ENCODE results near the gene SCUBE2. TPM values are rescaled to one million over a fixed set of nuclear protein-coding genes. Genes with fewer than 3 reads are reported as not detected.
"Not testable (repeated sequence)": the region's sequence is repeated elsewhere in the genome, so short reads cannot be mapped to it uniquely, and the experiment has no call there.

Gene SCUBE2
- total RNA-seq, 2 donors from 2014 or later, result 0.66 TPM; not detected in 1

DNA sequence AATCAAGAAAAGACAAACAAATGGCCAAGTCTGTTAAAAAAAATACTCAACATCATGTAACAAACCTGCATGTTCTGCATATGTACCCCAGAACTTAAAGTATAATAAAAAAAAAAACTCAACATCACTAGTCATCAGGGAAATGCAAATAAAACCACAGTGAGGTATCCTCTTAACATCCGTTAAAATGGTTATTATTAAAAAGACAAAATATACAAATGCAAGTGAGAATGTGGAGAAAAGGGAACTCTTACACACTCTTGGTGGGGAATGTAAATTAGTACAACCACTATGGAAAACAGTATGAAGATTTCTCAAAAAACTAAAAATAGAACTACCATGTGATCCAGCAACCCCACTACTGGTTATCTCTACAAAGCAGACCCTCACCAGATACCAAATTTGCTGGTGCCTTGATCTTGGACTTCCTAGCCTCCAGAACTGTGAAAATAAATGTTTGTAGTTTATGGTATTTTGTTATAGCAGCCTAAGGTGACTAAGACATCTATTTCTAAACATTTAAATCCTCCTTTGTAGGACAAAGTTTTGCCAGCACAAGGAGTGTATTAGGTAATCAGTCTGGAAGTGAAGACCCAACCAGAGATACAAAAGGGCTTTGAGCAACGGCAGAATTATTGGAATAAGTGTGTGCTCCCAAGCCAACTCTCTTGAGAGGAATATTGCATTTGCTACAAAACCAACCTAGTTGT is 32.4 kb upstream of the SCUBE2 start:
- Mint-ChIP-seq H3K4me3 (no peak overlapping the region), H3K36me3 (ENCODE audit: low read depth) (no peaks in the 10 kb centered on the region), H3K4me1 (peaks cover 9% of the 10 kb centered on the region), H3K27ac (no peak overlapping the region), H3K9me3 (no peaks in the 10 kb centered on the region), H3K27me3 (peaks cover 3% of the 10 kb centered on the region)
- ATAC-seq (replicated peaks), result no peak

DNA sequence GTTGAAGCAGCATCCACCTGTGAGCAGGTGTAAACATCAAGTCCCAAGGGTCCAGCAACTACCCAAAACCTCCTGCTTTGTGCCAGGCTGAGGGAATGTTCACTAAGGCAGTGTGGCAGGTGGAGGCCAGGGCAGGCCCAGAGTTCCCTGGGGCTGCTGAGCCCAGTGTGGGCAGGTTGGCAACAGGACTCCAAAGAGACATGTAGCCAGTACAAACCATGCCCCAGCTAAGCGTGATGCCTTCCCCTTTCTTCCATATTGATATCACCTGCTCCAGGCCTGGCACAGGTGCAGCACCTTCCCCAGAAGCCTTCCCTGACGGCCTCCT is 30.0 kb upstream of the SCUBE2 start:
- Mint-ChIP-seq H3K27ac (no peak overlapping the region), H3K4me3 (no peak overlapping the region), H3K27me3 (peaks cover 3% of the 10 kb centered on the region)

DNA sequence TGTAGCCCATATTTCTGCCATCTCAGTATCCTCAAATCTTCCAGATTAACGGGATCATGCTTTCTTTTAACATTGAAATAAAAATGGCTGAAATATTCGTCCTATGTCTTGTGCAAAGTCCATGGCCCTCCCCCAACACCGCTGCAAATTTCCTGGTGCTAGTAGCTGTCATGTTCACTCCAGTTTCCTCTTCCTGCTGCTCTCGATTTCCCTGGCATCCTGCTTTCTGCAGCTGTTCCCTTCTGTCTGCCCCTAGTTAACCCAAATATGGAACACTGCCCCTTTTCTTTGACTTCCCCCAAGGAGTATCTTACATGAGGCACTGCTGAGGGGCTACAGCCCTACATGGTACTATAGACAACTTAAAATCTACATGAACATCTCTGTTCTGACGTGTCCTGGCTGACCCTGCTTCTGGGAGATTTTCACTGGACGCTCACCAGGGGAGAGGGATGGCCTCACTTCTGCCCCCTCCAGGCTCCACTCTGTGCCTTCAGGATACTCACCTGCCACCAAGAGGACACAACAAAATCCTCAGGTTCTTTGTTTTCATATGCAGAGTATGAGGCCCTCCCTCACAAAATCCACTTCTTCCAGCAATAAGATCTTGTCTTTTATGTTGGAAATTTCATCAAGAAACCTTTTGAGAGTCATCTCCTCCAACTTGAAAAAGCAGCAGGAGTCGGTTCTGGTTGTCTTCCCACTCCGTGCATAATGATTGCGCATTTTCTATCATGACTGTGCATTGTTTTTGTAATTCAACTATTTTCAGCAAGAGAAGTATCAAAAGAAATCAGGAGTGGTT is 29.5 kb upstream of the SCUBE2 start:
- peaks cover 5% of the 10 kb centered on the region for H3K27me3 Mint-ChIP-seq
- no peak for ATAC-seq (replicated peaks)

More for the DNA sequence above, 30.0 kb upstream of the SCUBE2 start:
- peaks cover 3% of the 10 kb centered on the region for H3K4me1 Mint-ChIP-seq
- H3K9me3 Mint-ChIP-seq, result no peaks in the 10 kb centered on the region
- ATAC-seq (replicated peaks), result no peak
- H3K36me3 Mint-ChIP-seq (ENCODE audit: low read depth), result no peaks in the 10 kb centered on the region

DNA sequence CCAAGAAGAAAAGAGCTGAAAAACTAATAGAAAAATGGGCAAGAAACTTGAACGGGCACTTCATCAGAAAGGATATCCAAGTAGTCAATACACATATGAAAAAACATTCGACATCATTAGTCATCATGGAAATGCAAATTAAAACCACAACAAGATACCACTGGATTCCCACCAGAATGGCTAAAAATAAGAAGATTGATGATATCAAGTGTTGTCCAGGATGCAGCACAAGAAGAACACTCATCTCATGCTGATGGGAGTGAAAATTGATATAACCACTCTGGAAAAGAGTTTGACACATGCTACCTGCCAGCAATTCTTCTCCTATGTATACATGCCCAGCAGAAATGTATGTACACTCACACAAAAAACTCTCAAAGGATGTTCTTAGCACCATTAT is 26.9 kb upstream of the SCUBE2 start:
- Mint-ChIP-seq H3K4me1 (no peaks in the 10 kb centered on the region), H3K36me3 (ENCODE audit: low read depth) (no peaks in the 10 kb centered on the region), H3K27me3 (peaks cover 5% of the 10 kb centered on the region), H3K4me3 (no peak overlapping the region), H3K9me3 (no peaks in the 10 kb centered on the region), H3K27ac (no peak overlapping the region)
- ATAC-seq (replicated peaks), result peak; percentile 62

More for the DNA sequence above, 29.5 kb upstream of the SCUBE2 start:
- Mint-ChIP-seq H3K27ac (no peak overlapping the region), H3K4me3 (no peak overlapping the region), H3K36me3 (ENCODE audit: low read depth) (no peaks in the 10 kb centered on the region), H3K9me3 (no peaks in the 10 kb centered on the region), H3K4me1 (no peaks in the 10 kb centered on the region)

DNA sequence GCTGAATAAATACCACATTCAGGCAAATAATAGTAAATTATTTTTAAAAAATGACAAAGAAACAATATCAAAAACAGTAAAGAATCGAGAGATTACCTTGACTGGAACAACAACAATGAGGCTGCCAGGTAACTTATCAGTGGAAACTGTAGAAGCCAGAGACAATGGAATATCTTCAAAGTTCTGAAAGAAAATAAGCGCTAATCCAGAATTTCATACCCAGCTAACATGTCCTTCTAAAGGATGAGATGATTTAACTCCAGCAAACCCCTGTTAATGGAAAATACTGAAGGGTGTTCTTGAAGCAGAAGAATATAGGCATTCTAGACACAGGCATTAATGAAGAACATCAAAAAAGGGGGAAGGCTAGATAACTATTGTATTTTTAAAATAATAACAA is 20.7 kb upstream of the SCUBE2 start:
- H3K9me3 Mint-ChIP-seq, result peaks cover 10% of the 10 kb centered on the region
- no peaks in the 10 kb centered on the region for H3K36me3 Mint-ChIP-seq (ENCODE audit: low read depth)
- peaks cover 3% of the 10 kb centered on the region for H3K27me3 Mint-ChIP-seq
- no peak overlapping the region for H3K4me3 Mint-ChIP-seq
- H3K4me1 Mint-ChIP-seq, result no peaks in the 10 kb centered on the region
- no peak overlapping the region for H3K27ac Mint-ChIP-seq
- ATAC-seq (replicated peaks), result no peak

DNA sequence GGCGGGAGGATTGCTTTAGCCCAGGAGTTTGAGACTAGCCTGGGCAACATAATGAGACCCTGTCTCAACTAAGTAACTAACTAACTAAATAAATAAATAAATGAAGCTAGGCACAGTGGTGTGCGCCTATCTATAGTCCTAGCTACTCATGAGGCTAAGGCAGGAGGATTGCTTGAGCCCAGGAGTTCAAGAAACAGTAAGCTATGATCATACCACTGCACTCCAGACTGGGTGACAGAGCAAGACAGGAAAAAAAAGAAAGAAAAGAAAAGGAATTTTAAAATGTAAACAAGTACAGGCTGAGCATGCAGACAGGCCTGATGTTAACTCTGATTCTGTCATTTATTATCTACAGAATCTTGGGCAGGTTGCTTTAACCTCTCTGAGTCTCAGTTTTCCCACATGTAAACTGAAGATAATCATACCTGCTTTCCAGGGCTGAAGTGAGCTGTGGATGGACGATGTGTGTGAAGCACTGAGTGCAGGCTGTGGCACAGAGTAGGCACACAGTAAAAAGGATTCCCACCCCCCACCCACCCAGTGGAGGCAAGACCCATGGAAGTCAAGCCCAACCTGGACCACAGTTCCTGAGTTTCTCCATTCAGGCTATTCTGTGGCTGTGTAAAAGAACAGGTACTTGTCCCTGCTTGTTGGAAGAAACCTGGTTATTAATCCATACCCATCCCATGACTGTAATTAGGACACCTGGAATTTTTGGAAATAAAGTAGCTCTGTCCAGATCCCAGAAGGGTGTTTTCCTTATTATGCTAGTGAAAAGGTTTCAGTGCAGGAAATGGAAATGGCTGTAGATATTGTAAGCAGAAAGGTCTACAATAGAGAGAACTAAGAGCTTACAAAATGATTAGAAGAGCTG is 18.7 kb upstream of the SCUBE2 start:
- Mint-ChIP-seq H3K4me1 (no peaks in the 10 kb centered on the region), H3K9me3 (peaks cover 10% of the 10 kb centered on the region), H3K27ac (no peak overlapping the region), H3K27me3 (no peaks in the 10 kb centered on the region), H3K36me3 (ENCODE audit: low read depth) (no peaks in the 10 kb centered on the region), H3K4me3 (no peak overlapping the region)
- ATAC-seq (replicated peaks), result no peak

DNA sequence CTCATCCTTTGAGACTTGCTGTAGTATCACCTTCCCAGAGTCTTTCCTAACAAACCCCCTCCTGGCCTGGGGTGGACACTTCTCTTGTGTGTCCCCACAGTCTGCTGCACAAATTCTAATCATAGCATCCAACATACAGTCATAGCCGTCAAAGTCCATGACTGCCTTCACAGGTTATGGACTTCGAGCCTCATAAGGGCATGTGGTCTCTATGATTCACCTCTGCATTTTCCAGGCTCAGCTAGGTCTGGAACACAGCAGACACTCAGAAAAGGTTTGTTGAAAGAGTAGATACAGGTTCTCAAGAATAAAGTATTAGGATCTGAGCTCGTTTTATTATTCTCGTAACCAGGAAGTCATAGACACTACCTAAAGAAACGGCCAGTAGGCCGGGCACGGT is 13.2 kb upstream of the SCUBE2 start:
- Mint-ChIP-seq H3K27ac (no peak overlapping the region), H3K36me3 (ENCODE audit: low read depth) (no peaks in the 10 kb centered on the region), H3K4me3 (no peak overlapping the region), H3K9me3 (no peaks in the 10 kb centered on the region), H3K27me3 (peaks cover 11% of the 10 kb centered on the region), H3K4me1 (no peaks in the 10 kb centered on the region)
- no peak for ATAC-seq (replicated peaks)

DNA sequence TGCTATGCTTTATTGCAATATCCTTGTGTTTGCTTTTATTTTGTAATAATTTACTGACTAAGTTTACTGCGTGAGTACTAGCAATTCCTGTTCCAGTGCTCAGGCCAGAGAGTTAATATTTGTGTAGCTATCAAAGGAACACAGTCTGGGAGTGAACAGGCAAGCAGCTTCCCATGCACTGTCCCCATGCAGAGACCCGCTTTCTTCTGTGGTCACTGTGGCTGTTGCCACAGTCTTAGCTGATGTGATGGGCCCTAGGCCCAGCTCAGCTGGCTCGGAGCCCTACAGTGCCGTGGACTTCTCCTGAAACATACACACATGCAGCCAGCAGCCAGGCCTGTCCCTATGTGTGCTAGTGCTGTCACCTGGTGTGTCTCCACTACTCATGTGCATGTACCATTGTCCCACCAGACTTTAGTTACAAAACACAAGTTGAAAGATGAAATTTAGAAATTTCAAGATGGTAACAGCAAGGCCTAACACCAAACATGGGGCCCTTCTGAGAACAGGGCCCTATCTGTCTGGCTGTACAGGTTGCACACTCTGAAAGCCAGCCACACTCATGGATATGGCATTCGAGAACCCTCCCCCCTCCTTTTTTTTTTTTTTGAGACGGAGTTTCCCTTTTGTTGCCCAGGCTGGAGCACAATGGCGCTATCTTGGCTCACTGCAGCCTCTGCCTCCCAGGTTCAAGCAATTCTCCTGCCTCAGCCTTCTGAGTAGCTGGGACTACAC is 12.3 kb upstream of the SCUBE2 start:
- no peaks in the 10 kb centered on the region for H3K9me3 Mint-ChIP-seq
- ATAC-seq (replicated peaks), result no peak
- H3K36me3 Mint-ChIP-seq (ENCODE audit: low read depth), result no peaks in the 10 kb centered on the region

DNA sequence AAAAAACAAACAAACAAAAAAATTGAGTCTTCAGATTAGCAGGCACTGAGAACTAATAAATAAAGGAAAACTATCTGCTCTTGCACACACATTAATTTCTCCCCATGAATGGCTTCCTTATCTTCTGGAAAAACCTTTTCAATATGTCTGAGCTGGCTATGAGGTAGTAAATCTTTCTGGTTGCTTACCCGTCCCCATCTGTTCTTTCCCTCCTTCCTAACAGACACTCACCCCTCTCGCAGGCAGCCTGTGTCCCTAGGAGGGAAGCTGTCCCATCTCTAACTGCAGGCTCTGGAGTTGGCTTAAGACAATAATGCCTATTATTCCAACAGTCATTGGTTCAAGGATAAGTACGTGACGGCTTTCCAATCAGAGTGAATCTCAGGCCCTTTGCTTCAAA is 8.2 kb upstream of the SCUBE2 start:
- no peaks in the 10 kb centered on the region for H3K4me1 Mint-ChIP-seq
- no peaks in the 10 kb centered on the region for H3K9me3 Mint-ChIP-seq
- peaks cover 21% of the 10 kb centered on the region for H3K27me3 Mint-ChIP-seq
- ATAC-seq (replicated peaks), result no peak
- no peaks in the 10 kb centered on the region for H3K36me3 Mint-ChIP-seq (ENCODE audit: low read depth)
- no peak overlapping the region for H3K4me3 Mint-ChIP-seq
- H3K27ac Mint-ChIP-seq, result no peak overlapping the region

More for the DNA sequence above, 12.3 kb upstream of the SCUBE2 start:
- Mint-ChIP-seq H3K4me3 (no peak overlapping the region), H3K27ac (no peak overlapping the region), H3K27me3 (peaks cover 12% of the 10 kb centered on the region), H3K4me1 (no peaks in the 10 kb centered on the region)

DNA sequence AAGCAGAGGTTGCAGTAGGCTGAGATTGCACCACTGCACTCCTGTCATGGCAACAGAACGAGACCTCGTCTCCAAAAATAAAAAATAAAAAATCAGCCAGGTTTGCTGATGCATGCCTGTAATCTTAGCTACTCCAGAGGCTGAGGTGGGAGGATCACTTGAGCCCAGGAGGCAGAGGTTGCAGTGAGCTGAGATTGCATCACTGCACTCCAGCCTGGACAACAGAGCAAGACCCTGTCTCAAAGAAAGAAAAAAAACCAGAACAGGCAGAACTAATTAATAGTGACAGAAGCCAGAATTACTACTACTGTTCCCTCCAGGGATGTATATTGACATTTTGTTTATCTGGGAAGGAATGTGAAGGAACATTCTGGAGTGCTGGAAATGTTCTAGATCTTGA is 7.1 kb upstream of the SCUBE2 start:
- not testable (repeated sequence) for H3K4me3 Mint-ChIP-seq; H3K9me3 Mint-ChIP-seq; ATAC-seq (replicated peaks); H3K4me1 Mint-ChIP-seq; H3K36me3 Mint-ChIP-seq (ENCODE audit: low read depth); H3K27ac Mint-ChIP-seq
- H3K27me3 Mint-ChIP-seq, result peaks cover 24% of the 10 kb centered on the region

DNA sequence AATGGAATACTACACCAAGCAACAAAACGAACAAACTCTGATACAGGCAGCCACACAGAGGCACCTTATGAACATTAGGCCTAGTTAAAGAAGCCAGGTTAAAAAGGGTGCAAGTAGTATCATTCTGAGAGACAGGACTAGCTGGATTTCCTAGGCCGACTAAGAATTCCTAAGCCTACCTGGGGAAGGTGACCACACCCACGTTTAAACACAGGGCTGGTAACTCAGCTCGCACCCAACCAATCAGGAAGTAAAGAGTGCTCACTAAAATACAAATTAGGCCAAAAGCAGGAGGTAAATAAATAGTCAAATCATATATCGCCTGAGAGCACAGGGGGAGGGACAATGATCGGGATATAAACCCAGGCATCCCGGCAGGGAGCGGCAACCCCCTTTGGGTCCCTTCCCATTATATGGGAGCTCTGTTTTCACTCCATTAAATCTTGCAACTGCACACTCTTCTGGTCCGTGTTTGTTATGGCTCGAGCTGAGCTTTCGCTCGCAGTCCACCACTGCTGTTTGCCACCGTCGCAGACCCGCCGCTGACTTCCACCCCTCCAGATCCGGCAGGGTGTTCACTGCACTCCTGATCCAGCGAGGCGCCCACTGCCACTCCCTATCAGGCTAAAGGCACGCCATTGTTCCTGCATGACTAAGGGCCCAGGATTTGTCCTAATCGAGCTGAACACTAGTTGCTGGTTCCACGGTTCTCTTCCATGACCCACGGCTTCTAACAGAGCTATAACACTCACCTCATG is 6.0 kb upstream of the SCUBE2 start:
- not testable (repeated sequence) for H3K9me3 Mint-ChIP-seq; H3K4me1 Mint-ChIP-seq; ATAC-seq (replicated peaks); H3K27ac Mint-ChIP-seq; H3K4me3 Mint-ChIP-seq; H3K36me3 Mint-ChIP-seq (ENCODE audit: low read depth)
- peaks cover 35% of the 10 kb centered on the region for H3K27me3 Mint-ChIP-seq

DNA sequence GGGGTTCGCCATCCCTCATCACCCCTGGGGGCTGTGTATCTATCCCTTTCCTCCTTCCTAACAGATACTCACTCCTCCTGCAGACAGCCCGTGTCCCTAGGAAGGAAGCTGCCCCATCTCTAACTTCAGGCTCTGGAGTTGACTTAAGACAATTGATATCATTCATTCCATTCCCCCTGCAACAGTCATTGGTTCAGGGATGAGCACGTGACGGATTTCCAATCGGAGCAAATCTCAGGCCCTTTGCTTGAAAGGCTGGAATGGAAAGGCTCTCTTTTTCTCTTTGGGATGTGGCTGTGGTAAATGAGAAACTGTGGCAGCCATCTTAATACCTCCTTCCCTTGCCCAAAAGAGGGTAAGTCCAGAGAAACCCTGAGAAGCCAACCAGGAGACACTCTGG is 5.0 kb upstream of the SCUBE2 start:
- no peak overlapping the region for H3K27ac Mint-ChIP-seq
- ATAC-seq (replicated peaks), result no peak
- no peaks in the 10 kb centered on the region for H3K9me3 Mint-ChIP-seq
- H3K36me3 Mint-ChIP-seq (ENCODE audit: low read depth), result no peaks in the 10 kb centered on the region
- no peaks in the 10 kb centered on the region for H3K4me1 Mint-ChIP-seq
- H3K4me3 Mint-ChIP-seq, result no peak overlapping the region
- H3K27me3 Mint-ChIP-seq, result peaks cover 38% of the 10 kb centered on the region

DNA sequence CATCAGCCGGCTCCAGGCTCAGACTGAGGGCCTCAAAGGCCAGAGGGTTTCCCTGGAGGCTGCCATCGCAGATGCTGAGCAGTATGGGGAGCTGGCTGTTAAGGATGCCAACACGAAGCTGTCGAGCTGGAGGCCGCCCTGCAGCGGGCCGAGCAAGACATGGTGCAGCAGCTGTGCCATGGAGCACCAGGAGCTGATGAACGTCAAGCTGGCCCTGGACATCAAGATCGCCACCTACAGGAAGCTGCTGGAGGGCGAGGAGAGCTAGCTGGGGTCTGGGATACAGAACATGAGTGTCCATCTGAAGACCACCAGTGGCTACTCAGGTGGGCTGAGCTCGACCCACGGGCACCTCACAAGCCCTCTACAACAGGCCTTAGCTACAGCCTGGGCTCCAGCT is 4.0 kb upstream of the SCUBE2 start:
- no peak for ATAC-seq (replicated peaks)

More for the DNA sequence above, 4.0 kb upstream of the SCUBE2 start:
- Mint-ChIP-seq H3K27me3 (peaks cover 34% of the 10 kb centered on the region), H3K9me3 (no peaks in the 10 kb centered on the region), H3K4me1 (no peaks in the 10 kb centered on the region), H3K36me3 (ENCODE audit: low read depth) (no peaks in the 10 kb centered on the region), H3K4me3 (no peak overlapping the region), H3K27ac (no peak overlapping the region)
